Measurements from ENCODE around the gene MYORG.

The MYORG gene

DNA sequence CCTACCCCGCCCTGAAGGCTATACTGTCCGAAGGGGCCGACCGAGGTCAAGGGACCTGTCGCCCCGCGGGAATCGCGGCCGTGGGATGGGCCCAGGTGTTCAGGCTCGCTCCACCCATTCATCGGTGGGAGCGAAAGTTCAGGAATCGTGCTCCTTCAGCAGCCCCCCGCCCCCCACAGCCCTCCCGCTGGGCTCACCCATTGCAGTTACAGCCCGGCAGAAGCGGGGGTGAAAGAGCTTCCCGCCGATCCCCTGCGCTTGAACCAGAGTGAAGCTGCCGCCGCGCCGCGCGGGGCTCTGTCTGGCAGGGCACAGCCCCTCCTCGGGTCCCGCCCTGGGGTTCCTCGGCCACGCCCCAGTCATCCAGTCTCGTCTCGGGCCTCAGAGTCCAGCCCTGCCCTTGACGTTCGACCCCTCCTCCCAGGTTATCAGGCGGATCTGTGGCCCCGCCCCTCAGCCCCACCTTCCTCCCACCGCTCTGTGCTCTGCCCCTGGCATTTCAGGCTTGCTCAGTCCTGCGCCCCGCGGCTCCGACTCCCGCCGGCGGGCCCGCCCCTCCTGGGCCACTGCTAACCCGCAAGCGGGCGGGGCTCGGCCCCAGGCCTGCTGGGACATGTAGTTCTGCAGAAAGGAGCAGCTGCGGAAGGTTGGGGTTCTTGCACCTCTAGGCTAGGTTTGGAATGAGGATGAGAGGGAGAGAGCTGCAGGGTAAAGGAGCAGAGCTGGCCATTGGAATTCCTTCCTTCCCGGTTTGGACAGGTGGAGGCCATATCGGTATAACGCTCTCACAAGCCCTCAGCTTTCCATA lies at the start of gene MYORG:
TSS of gene MYORG (minus strand) at position 303 of the 808 bp plus-strand sequence. CDS start 3,955 bp downstream, outside the sequence.
- peak; percentile 91 to 98 for DNase-seq (ENCODE audit: low read depth in 2 of 2)

DNA sequence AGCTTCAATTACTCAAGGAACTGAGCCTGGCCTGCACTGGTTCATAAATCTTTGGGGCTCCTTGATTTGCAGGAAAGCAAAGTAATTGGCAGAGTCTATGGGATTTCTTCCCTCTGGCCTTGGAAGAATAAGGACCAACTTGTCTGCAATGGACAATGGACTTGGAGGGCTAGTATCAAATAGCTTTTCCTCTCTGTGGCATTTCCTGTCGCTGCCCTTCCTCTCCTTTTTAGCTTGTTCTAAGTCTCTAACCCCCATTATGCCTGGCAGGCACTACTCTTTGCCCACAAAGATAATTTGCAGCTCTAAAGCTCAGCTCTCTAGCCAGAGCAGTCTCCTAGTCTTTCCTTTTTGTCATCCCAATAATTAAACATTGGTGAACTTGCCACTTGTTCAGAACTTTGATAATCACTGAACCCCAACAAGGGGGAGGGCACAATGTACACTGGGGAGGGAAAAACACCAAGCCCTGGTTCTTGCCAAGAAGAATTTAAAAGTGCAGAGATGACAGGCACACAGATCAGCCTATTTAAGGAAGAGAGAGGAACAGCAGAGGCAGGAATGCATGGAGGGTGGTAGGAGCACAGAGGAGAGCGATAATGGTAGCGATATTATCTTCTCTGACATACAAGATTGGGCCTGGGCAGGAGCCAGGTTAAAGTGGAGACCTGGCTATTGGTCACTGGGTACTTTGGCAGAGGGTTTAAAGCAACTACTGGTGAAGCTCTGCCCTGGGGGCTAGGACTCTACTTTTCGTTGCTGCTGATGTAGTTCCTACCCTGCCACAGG lies 43.2 kb upstream of the MYORG start:
- no peak for DNase-seq (ENCODE audit: low read depth in 2 of 2)

DNA sequence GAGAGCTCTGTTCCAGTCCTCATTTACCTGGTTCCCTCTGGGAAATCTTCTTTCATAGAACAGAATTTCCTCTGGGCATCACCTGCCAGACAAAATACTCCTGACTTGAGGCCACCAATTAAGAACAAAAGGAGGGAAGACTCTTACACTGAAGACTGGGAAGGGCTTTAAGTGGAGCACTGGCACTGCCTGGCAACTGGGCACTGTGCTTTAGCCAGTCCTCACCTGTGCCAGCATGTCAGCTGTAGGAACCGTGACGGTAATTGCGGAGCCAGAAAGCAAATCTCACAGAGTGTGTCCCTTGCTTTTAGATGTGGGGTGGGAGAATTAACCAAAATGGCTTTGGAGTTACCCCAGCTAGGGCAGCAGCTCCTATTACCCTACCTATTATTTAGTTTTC lies 41.0 kb upstream of the MYORG start:
- no peak for DNase-seq (ENCODE audit: low read depth in 2 of 2)

DNA sequence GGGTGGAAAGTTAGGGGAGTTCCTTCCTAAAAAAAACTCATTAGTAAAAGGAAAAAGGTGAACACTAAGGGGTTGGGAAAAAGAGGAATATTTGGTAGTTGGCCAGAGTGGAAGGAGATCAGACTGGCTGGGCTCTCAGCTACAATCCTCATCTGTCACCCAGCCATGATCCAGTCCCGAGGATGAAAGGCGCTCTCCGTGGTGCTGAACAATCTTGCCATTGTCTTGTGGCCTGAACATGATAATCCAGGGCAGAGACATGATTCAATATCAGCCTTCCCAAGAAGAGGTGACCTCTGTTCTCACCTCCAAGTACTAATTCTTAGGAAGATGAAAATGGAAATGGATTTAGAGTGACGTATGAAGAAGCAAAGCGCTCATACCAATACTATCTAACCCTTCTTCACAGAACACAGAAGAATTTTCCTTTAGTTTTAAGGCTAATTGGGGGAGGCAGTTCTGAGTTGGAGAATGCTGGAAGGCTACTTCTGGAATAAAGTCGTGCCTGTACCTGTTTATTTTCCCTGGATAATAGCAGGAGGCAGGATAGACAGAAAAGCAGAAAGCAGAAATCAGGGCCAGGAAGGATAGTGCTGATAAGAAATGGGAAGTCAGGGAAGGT lies 36.6 kb upstream of the MYORG start:
- no peak for DNase-seq (ENCODE audit: low read depth in 2 of 2)

DNA sequence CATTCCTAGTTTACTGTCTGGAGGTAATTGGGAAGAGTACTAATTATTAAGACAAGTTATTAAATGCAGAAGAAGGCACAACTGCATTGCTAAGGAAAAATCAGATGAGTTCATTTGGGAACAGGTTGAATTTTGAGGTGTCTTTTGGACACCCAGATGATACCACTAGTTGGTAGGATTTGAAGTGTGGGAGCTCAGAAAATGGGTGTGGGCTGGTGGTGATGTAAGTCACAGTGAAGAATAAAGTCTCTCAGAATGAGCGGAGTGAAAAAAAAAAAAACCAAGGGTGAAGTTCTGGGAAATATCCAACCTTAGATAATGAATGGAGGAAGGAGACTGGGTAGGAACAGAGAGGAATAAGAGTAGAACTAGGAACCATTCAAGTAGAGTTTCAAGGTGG lies 35.6 kb upstream of the MYORG start:
- no peak for DNase-seq (ENCODE audit: low read depth in 2 of 2)

DNA sequence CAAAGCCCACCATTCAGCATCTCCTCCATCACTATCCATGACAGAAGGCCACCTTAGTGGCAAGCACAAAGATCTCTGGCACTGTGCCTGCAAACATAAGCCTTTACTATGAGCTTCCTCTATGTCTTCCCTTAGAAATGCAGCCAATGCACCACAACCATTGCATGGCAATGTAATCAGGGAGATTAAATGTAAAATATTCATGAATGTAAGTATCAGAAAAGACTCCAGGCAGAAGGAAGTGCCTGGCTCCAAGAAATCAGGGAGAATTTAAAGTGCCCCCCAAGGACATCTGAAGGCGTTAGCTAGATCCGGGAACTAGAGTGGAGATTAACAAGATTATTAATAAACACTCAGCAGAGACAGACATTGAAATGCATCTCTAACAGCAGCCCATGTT lies 32.5 kb upstream of the MYORG start:
- DNase-seq (ENCODE audit: low read depth in 2 of 2): no peak

DNA sequence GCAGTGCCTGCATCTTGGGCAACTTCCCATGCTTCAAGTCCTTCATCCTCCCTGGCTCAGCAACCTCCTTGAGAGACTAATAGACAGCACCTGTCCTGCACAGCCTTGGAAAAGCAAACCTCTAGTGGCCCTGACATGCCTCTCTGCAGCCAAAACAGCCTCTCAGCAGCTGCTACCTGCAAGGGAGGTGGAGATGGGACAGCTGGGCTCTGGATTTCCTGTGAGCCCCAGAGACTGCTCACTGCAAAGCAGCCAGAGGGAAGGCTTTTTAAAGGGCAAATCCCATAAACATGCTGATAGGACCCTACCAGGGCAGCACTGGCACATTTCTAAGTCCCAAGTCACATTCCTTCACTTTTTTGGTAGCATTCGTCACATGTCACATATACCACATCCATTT lies 31.5 kb upstream of the MYORG start:
- DNase-seq (ENCODE audit: low read depth in 2 of 2): no peak

DNA sequence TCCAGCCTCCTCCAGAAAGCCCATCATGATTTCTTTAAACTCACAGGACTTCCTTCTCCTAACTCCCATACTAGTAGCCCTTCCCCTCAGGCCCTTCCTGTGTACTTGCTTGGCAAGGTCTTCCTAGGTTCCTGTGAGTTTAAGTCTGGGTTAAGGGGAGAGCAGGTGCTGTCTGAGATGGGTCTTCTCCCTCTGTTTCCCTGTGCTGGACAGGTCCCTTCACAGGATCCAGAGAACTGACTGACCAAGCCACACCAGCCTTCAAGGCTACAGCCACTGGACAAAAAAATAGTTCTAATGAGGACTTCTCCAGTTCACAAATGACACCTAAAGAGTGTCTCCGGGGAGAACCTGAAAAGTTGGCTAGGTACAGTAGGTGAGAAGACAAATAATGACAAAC lies 29.5 kb upstream of the MYORG start:
- DNase-seq (ENCODE audit: low read depth in 2 of 2): no peak

DNA sequence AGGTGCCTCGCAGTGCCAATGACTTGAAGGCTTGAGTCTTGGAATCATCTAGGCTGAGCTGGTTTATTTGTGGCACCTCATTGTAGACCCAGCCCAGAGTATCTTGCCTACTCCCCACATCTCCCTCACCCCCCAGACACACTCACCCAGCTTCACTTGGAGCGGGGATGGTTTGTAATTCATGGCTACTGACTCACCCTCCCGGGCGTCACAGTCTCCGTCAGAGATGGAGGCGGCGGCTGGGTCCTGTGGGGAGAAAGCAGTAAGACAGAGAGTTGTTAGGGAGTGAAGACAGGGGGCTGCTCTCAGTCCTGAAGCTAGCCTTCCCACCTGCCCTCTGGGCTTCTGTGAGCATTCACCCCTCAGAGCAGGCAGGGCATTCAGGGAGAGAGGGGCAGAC lies 29.0 kb upstream of the MYORG start:
- no peak for DNase-seq (ENCODE audit: low read depth in 2 of 2)

DNA sequence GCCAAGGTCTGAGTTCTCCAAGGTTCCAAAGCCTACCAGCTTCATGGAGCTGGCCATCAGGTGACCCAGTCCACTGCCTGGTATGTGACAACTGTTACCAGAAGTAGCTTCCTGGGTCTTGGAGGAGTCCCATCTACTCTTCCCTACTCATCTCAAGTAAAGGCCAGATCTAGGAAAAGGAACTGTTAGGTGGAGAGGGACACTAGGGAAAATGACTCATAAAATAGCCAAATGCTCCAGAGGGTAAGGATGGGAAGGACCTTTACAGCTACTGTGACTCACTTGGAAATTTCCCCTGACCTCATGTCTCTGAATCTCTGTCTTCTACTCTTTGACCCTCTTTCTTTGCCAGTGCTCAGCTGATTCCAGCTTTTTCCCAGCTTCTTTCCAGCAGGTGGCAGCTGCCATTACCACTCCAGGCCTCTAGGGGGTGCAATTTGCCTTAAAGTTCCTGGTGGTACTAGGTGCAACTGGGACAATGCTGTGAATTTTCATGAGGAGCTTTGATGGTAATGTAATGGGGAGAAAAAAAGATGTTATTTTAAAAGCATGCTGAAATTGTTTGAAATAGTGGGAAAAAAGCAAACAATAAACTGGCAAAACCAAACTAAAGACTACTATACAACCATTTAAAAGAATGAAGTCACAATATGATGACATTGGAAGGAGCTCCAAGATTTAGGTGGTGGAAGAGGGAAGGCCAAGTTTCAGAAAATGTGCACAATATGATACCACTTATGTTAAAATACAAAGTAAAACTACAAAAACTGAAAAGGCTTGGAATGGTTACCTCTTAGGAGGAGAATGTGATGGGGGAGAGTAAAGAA lies 27.1 kb upstream of the MYORG start:
- DNase-seq (ENCODE audit: low read depth in 2 of 2): peak in 1 of 2 experiments; percentile 56

DNA sequence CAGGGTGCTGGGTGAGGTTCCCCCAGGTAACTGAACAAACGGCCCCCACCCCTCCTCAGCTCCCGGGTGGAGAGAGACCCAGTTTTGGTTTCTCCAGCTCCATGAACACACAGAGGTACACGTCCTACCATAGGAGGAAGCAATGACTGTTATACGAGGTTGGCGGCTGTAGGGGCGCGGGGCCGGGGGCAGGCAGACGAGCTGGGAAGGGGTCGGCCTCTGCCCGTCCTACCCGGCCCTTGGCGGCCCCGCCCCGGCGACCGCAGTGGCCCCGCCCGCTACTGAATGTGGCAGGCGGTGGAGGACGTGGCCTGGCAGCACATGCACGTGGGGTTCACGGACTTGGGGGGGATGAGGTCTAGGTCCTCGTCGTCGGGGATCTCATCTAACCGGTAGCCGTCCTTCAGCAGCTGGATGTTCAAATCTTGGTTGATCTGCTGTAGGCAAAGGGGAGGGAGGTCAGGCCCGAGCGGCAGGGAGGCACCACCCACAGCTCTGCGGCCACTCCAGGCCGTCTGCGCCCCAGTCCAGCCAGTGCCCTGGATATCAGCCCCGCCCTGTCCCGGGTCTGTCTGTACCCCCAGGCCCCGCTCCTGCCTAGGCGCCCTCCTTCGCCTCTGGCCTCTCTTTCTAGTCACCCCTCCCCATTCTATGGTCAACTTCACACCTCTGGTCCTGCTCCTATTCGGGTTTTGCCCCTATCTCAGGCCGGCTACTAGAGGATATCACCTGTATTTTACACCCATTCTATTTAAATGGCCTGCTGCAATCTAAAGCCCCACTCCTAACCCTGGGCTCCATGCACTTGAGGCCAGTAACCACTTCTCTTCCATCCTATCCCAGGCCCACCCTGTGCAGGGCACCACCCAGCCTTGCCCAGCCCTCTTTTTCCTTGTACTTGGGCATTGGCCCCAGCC lies 24.2 kb upstream of the MYORG start:
- DNase-seq (ENCODE audit: low read depth in 2 of 2): no peak

DNA sequence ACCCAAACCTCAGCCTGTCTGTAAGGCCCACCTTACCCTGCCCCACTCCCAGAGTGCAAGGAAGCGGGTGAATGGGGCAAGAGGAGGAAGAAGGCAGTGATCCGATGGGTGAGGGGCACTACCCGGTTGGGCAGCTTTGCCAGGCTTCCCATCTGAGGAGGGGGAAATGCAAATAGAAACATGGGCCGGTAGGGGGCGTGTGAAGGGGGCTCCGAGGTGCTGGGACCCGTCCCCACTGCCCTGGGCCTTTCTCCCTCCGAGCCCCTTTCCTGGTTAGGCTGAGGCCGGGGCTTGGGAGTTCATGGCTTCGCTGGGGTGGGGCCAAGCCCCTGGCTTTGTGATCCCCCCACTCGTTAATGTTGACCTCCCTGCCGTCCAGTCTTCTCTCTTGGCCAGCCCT lies 23.6 kb upstream of the MYORG start:
- no peak for DNase-seq (ENCODE audit: low read depth in 2 of 2)

DNA sequence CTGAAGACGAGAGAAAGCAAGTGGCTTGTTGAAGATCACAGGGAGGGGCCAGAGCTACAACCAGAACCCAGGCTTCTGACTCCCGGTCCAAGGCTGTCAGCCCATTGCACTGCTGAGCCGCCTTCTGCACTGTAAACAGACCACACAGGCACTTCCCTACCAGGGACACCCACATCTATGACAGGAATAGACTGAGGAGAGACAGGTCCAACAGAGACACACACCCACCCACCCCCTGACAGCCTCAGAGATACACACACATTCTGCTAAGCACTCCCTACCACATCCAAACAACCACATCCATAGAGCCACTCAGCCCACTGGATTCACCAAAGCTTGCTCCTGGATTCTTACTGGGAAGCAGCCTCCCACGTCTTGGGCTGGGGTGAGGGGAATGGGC lies 23.0 kb upstream of the MYORG start:
- DNase-seq (ENCODE audit: low read depth in 2 of 2): no peak

DNA sequence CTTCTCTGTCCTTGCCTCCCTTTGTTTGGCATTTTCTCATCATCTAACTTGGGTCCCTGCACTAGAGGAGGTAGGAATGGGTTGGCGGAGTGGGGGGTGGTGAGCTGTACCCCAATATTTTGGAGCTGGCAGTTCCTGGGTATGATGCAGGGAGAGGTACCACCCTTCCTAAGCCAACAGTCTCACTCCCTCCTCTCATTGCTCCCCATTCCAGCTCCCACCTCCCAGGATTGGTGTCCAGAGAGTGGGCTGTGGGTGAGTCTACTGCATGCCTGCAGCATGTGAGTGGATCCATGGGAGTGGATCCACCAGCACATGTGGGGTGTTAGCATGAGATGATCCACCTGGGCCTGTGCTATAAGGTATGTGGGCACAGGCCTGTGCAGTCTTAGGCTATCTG lies 22.2 kb upstream of the MYORG start:
- DNase-seq (ENCODE audit: low read depth in 2 of 2): no peak

DNA sequence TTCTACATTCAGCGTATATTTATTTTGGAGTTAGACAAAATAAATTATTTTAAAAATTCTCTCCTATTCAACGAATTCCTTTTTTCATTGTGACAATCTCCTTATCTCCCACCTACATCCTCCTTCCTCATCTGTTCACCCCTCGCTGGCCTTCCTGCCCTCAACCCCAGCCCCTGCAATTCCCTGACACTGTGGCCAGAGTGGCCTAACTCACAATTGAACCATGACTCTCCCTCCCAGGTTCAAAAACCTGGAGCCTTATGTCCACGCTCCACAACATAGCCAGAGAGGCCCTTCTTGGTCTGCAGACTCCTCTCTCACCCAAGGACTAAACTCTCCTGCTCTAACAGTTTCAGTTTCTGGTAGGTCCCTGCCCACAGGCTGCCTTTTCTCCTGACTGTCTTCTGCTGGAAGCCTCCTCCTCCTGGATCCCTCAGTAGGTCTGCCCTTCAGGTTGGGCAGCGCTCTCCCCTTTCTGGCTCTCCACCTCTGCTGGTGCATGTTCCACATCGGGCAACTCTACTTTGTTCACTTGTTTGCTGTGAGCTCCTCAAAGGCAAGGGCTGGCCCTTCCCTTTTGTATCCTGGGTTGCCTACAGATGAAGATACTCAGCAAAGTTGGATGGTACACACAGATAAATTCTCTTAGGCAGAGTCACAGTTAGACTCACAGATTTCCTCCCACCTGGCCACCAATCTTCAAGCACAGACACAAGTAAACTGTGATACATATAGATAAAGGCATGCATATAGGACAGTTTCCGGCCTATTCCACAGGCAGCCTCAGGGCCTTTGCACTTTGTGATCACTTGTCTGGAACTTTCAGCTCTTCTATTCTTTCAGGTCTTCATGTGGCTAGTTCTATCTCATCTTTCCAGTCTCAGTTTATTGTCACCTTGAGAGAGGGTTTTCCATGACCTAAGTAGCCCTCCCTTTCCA lies 19.8 kb upstream of the MYORG start:
- DNase-seq (ENCODE audit: low read depth in 2 of 2): no peak

DNA sequence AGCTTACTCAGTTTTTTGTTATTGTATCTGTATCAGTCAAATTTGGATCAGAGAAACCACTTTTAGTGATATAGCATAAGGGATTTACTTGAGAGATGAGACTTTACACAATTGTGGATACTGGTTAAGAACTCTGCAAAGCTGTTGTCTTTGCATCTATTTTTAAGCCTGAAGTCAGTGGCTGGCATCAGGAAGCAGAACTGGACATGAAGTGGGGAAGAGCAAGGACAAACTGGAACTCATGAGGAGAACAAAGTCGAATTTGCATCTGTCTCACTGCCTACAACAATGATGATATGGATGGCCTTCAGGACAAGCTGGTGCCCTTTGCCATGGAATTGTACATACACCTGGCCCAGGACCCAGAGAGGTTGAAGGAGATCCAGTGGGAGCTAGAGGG lies 15.8 kb upstream of the MYORG start:
- DNase-seq (ENCODE audit: low read depth in 2 of 2): no peak

DNA sequence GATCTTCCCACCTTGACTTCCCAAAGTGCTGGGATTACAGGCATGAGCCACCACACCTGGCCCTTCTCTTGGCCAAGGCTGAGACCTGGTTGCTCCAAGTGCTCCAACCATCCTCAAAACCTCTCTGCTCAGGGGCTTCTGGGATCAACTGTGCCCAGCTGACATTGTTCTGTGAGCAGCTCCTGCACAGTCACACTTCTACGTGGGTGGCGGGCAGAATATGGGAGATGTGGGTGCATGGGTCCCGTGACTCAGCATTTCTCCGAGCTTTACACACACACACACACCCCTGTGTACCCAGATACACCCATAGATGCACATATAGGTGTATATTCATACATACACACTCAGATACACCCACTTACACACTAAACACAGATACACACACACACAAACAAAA lies 10.5 kb upstream of the MYORG start:
- DNase-seq (ENCODE audit: low read depth in 2 of 2): no peak

DNA sequence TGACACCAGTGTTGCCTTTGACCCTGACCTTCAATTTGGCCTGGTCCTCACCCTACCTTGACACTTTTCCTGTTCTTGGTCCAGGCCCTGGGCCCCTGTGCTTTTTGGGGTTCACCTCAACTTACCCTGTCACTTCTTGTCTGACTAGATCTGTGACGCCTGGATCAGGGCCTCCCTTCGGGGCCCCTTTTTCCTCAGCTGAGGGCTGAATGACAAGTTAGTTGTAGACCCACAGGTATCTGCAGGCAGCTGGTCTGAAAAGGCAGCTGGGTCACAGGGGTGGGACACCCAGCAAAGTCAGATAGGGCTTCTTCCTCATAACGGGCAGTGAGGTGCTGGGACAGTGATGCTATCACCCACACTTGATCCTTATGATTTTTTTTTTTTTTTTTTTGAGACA lies 10.0 kb upstream of the MYORG start:
- DNase-seq (ENCODE audit: low read depth in 2 of 2): no peak

DNA sequence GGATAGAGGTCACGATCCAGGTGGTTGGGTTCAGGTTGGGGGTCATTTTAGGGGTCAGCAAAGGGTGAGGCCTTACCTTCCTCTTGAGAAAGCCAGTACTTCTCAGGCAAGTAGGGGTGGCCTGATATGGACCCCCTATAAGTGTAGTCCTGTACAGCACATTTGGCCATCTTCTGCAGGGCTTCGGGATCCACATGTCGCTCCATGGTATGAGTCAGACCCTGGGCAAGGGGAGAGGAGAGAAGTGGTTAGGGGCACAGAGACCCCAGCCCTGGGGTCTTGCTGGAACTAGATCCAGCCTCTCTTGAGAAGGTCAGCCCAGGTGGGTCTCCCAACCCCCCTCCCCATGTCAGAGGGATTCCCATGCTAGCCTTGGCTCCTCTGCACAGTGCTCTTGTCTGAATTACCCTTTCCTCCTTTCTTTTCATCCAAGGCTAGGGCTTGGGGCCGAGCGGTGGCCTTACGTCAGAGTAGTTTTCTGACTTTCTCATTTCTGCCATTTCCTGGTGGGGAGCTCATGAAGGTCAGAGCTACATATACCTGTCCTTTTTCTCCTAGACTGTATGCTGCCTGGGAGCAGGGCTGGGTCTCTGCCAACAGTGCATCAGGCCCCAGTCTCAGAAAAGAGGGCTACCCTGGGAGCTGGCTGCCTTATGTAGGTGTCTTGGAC lies 9.0 kb upstream of the MYORG start:
- no peak for DNase-seq (ENCODE audit: low read depth in 2 of 2)
